HUDEP-2 (cell line): ENCODE measurements around the gene CSAG3.
"Not testable (repeated sequence)": the region's sequence is repeated elsewhere in the genome, so short reads cannot be mapped to it uniquely, and the experiment has no call there.

Experiments
- DNase-seq, 76 experiments: peaks; one replicate each; lab custom pipeline; 2025; ENCODE audit not compliant: unreplicated experiment in 76 of 76; lab: John Stamatoyannopoulos, UW

The CSAG3 gene

DNA sequence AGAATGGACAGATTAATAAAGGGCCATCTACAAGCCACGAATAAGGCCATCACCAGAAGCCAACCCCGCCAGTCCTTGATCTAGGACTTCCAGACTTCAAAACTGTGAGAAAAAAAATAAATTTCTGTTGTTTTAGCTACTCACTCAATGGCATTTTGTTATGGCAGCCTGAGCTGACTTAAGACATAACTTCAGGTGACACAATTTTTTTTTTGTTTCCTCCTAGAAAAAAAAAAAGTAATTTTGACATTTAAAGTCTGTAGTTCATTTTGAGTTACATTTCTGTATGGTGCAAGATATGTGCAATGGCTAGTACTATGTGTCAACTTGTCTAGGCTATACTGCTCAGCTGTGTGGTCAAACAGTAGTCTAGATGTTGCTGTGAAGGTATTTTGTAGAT is at the start of gene CSAG3:
Gene CSAG3 (plus strand): TSS at position 301 of the 400 bp plus-strand sequence.
- not testable (repeated sequence) for DNase-seq

DNA sequence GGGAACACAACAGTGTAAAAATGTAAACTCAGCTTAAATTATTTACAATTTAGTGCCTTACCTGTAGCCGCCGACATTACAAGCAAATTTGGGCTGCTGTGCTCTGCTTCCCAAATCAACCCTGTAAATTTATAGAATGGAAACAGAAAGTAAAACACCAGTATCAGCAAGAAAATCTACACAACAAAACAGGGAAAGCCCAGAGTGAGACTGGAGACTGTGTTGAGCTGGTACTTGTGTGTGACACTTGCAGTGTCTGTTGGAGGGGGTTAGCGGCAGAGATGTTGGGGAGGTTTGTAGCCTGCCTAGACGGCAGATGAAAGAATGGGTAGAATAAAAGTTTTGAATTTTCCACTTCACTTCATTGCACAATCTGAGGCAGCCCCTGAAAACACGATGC is 45.8 kb upstream of the CSAG3 start:
- DNase-seq: not testable (repeated sequence)

DNA sequence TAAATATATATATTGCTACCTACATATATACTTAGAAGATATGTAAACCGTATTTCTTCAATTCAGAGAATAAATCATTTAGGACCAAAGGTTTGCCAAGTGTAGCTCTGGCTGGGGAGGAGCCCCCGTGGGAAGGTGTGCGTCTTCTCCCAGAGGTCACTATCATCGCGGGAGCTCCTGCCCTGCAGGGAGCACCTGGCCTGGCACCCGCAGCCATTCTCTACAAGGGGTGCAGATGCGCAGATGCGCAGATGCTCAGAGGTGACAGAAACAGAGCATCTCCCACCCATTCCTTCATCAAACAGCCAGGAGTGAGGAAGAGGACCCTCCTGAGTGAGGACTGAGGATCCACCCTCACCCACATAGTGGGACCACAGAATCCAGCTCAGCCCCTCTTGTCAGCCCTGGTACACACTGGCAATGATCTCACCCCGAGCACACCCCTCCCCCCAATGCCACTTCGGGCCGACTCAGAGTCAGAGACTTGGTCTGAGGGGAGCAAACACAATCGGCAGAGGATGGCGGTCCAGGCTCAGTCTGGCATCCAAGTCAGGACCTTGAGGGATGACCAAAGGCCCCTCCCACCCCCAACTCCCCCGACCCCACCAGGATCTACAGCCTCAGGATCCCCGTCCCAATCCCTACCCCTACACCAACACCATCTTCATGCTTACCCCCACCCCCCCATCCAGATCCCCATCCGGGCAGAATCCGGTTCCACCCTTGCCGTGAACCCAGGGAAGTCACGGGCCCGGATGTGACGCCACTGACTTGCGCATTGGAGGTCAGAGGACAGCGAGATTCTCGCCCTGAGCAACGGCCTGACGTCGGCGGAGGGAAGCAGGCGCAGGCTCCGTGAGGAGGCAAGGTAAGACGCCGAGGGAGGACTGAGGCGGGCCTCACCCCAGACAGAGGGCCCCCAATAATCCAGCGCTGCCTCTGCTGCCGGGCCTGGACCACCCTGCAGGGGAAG is 44.9 kb upstream of the CSAG3 start, which contains the start of gene MAGEA2B:
Gene MAGEA2B (plus strand): TSS at position 814 of the 973 bp plus-strand sequence. CDS start 2,479 bp downstream, outside the sequence.
- not testable (repeated sequence) for DNase-seq

DNA sequence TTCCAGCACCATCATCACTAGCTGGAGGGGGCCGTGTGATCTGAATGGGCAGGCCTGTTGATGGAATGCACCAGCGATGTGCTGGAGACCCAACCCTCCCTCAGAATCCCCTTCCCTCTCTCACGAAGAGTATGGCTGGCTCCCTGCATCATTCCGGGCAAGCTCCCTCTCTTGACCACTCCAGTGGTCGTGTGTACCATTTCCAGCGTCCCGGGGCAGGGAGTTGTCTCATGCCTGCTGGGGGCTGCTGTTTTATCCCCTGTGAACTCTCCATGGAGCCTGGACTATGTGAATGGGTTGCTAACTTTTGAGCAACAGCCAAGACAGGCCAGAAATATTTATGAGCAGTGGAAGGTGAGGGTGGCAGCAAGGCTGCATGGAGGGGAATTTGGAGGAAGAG is 33.6 kb upstream of the CSAG3 start:
- DNase-seq: no peak

GRCh38 chrX:152733261-152733975 is 25.6 kb upstream of the CSAG3 start, which contains the start of the genes CSAG1 and MAGEA12:
Gene CSAG1, minus strand, starts transcription at chrX:152733721. Its CDS starts 1,261 bp downstream, at chrX:152732460.
Gene MAGEA12, plus strand, starts transcription at chrX:152733757. Its CDS starts 2,405 bp downstream, at chrX:152736162.
- no peak for DNase-seq

GRCh38 chrX:152734143-152734858 is 24.7 kb upstream of the CSAG3 start:
- DNase-seq: not testable (repeated sequence)

GRCh38 chrX:152735101-152735500 is 23.9 kb upstream of the CSAG3 start:
- no peak for DNase-seq

DNA sequence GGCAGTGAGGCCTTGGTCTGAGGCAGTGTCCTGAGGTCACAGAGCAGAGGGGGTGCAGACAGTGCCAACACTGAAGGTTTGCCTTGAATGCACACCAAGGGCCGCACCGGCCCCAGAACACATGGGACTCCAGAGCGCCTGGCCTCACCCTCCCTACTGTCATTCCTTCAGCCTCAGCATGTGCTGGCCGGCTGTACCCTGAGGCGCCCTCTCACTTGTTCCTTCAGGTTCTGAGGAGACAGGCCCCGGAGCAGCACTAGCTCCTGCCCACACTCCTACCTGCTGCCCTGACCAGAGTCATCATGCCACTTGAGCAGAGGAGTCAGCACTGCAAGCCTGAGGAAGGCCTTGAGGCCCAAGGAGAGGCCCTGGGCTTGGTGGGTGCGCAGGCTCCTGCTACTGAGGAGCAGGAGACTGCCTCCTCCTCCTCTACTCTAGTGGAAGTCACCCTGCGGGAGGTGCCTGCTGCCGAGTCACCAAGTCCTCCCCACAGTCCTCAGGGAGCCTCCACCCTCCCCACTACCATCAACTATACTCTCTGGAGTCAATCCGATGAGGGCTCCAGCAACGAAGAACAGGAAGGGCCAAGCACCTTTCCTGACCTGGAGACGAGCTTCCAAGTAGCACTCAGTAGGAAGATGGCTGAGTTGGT is 23.0 kb upstream of the CSAG3 start:
- DNase-seq: no peak

DNA sequence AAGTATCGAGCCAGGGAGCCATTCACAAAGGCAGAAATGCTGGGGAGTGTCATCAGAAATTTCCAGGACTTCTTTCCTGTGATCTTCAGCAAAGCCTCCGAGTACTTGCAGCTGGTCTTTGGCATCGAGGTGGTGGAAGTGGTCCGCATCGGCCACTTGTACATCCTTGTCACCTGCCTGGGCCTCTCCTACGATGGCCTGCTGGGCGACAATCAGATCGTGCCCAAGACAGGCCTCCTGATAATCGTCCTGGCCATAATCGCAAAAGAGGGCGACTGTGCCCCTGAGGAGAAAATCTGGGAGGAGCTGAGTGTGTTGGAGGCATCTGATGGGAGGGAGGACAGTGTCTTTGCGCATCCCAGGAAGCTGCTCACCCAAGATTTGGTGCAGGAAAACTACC is 22.5 kb upstream of the CSAG3 start:
- not testable (repeated sequence) for DNase-seq

DNA sequence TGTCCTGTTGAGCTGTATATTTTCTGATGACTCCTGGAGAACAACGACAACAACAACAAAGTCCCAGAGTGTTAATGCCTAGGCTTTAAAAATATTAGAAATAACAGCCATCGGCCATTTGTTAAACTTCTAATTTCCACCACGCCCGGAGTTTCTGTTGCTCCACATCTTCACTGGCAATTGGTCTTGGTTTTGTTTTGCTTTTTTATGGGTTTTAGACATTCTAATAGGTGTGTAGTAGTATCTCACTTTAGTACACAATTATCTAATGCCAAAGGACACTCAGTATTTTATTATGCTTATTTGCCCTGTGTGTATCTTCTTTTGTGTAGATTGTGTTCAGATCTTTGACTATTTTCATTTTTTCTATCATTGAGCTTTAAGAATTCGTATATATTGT is 20.5 kb upstream of the CSAG3 start:
- no peak for DNase-seq

- not testable (repeated sequence) for DNase-seq
Measured at GRCh38 chrX:152753686-152754650, 5.0 kb upstream of the CSAG3 start, which contains the start of gene MAGEA2. Gene MAGEA2, minus strand, starts transcription at chrX:152753842. Its CDS starts 2,479 bp downstream, at chrX:152751363.

DNA sequence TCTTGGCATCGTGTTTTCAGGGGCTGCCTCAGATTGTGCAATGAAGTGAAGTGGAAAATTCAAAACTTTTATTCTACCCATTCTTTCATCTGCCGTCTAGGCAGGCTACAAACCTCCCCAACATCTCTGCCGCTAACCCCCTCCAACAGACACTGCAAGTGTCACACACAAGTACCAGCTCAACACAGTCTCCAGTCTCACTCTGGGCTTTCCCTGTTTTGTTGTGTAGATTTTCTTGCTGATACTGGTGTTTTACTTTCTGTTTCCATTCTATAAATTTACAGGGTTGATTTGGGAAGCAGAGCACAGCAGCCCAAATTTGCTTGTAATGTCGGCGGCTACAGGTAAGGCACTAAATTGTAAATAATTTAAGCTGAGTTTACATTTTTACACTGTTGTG is 4.1 kb upstream of the CSAG3 start:
- not testable (repeated sequence) for DNase-seq

- not testable (repeated sequence) for DNase-seq
Measured at GRCh38 chrX:152759544-152759943, 526 bp downstream of the CSAG3 start.

DNA sequence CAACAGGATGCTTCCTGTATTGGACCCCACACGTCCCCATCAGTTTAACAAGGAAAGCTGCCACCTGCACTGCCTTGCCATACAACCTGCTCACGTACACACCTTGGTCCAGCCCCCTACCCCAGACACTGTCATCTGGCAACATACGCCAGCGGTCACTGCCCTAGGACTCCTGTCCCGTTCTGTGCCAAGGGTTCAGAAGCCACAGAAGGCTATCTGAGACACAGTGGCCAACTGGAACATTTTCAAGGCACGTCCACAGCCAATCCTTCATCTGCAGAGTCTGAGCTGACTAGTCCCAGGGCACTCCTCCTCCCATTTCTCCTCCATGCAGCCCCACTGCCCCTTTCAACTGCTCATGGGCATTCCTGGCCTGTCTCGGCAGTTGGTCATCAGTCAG is 2.6 kb downstream of the CSAG3 start:
- not testable (repeated sequence) for DNase-seq

DNA sequence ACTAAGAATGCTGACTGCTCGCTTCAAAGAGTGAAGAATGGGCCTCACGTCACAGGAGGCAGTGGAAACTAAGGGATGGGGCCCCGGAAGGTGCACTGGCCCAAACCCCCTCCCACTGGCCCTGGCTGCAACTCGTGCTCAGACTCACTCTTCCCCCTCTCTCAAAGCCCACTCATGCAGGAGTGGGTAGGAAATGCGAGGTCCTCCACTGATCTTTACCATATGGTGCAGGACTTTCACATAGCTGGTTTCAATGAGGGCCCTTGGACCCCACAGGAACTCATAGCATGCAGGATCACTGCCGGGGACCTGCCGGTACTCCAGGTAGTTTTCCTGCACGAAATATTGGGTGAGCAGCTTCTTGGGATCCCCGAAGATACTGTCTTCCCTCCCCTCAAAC is 7.5 kb downstream of the CSAG3 start:
- DNase-seq: not testable (repeated sequence)

GRCh38 chrX:152769549-152770289 is 10.7 kb downstream of the CSAG3 start, which contains the start of gene MAGEA6:
Gene MAGEA6, minus strand, starts transcription at chrX:152769689. Its CDS starts 2,039 bp downstream, at chrX:152767650.
- not testable (repeated sequence) for DNase-seq

- not testable (repeated sequence) for DNase-seq
Measured at GRCh38 chrX:152787062-152787461, 28.0 kb downstream of the CSAG3 start.

DNA sequence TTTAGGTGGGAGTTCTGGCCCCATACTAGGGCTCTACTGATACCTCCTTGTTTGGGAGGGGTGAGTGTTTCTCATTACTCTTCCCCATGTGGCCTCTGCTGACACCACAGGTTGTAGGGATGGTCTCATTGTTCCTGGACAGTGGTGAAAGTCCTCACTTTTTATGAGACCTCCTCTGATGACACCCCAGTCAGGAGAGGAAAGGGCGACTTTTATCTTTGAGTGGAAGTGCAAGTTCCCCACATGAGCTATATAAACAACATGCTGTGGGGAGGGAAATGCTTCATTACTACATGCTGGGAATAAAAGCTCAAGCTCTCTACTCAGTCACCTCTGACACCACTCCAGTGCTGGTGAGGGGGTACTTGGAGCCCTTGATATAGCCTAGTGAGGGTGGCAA is 39.9 kb downstream of the CSAG3 start:
- no peak for DNase-seq
